ENCODE data around the gene NFATC2. TPM values are rescaled to one million over a fixed set of nuclear protein-coding genes. Genes with fewer than 3 reads are reported as not detected.

NFATC2 gene
- total RNA-seq, 1 experiment from 2014 or later: 0.61 TPM

GRCh38 chr20:51363813-51364212 lies 178.7 kb downstream of the NFATC2 start:
- Histone ChIP-seq H3K4me1 (ENCODE audit: insufficient read depth, low read length) (no peaks in the 10 kb centered on the region), H4K8ac (replicated peaks; ENCODE audit: insufficient read length, low read depth, low read length) (no peak overlapping the region), H3K4me2 (ENCODE audit: insufficient read depth, insufficient read length, low read length) (no peak overlapping the region), H3K79me1 (ENCODE audit: insufficient read depth, low read depth, low read length, poor library complexity, severe bottlenecking) (no peaks in the 10 kb centered on the region), H4K20me1 (ENCODE audit: control insufficient read depth, insufficient read depth, insufficient read length) (no peaks in the 10 kb centered on the region), H4K5ac (ENCODE audit: insufficient read length, low read depth, low read length) (no peak overlapping the region), H2AK5ac (ENCODE audit: insufficient read length, low read length) (no peak overlapping the region), H2BK5ac (ENCODE audit: insufficient read length, low read length) (no peak overlapping the region), H3T11ph (ENCODE audit: low read length) (no peak overlapping the region), H2BK20ac (ENCODE audit: low read depth, low read length, poor library complexity, severe bottlenecking) (no peak overlapping the region), H2BK15ac (ENCODE audit: low read depth, low read length) (no peak overlapping the region), H3K23ac (ENCODE audit: insufficient read length, low read depth, low read length) (no peak overlapping the region), H3K79me2 (ENCODE audit: insufficient read depth, low read length) (no peaks in the 10 kb centered on the region), H3K27me3 (ENCODE audit: insufficient read depth, low read length) (no peaks in the 10 kb centered on the region; the same call in 1 of the 2 replicates), H2BK12ac (ENCODE audit: insufficient read length, low read depth, low read length) (no peak overlapping the region), H3K18ac (ENCODE audit: insufficient read length, low read depth, low read length) (no peak overlapping the region), H3K9ac (ENCODE audit: extremely low read depth, insufficient read length, low read length) (no peak overlapping the region), H3K23me2 (ENCODE audit: insufficient read length, low read depth, low read length, poor library complexity, severe bottlenecking) (no peaks in the 10 kb centered on the region), H2AFZ (ENCODE audit: low read length) (no peak overlapping the region), H2BK120ac (ENCODE audit: low read depth, low read length, poor library complexity, severe bottlenecking) (no peak overlapping the region), H3K56ac (ENCODE audit: insufficient read length, low read depth, low read length) (no peak overlapping the region), H3K4ac (ENCODE audit: low read depth, low read length) (no peak overlapping the region), H4K91ac (ENCODE audit: insufficient read length, low read depth, low read length) (no peak overlapping the region), H3K14ac (ENCODE audit: insufficient read depth, low read length) (no peak overlapping the region), H3K27ac (ENCODE audit: insufficient read length, low read depth, low read length) (no peak overlapping the region), H3K9me3 (ENCODE audit: control insufficient read depth, low read depth, low read length) (peaks cover 8% of the 10 kb centered on the region)
- Mint-ChIP-seq H3K9me3 (peaks cover 18 to 22% of the 10 kb centered on the region in 2 experiments), H3K4me1 (peaks cover 0 to 8% of the 10 kb centered on the region in 2 experiments; a peak in 2 of 4 replicates), H3K27ac (no peak overlapping the region), H3K4me3 (no peak overlapping the region), H3K27me3 (ENCODE audit: low read depth) (peaks cover 4% of the 10 kb centered on the region), H3K36me3 (ENCODE audit: insufficient read depth in 1 of 3, low read depth in 3 of 3) (peaks cover 3 to 13% (median 4%) of the 10 kb centered on the region in 3 experiments)
- DNase-seq: no peak
- TF ChIP-seq CTCF (conservative IDR thresholded peaks at IDR 0.05): no peak
